ENCODE measurements around the gene TNIP2. TPM values are rescaled to one million over a fixed set of nuclear protein-coding genes. Genes with fewer than 3 reads are reported as not detected.

Gene TNIP2
- total and polyA plus RNA-seq, 2 of the 8 experiments (the other 6 are each of a cell fraction or from before 2014, with no cell fraction given) = 23.7 to 37.7 TPM

- Histone ChIP-seq H3K23me2 (ENCODE audit: low read depth, low read length) (no peaks in the 10 kb centered on the region; the same call in 1 of the 2 replicates), H3K56ac (replicated peaks; ENCODE audit: insufficient read length, low read depth, low read length) (no peak overlapping the region), H3K4me2 (ENCODE audit: insufficient read depth in 1 of 2, low read depth in 2 of 2, low read length in 2 of 2) (no peak overlapping the region), H2BK5ac (ENCODE audit: low read depth, low read length) (no peak overlapping the region), H4K5ac (ENCODE audit: insufficient read length, low read depth, low read length) (no peak overlapping the region), H2AFZ (ENCODE audit: low read length) (no peak overlapping the region), H3K23ac (ENCODE audit: insufficient read length) (no peak overlapping the region), H2BK120ac (replicated peaks; ENCODE audit: low read depth, low read length) (no peak overlapping the region), H3K14ac (ENCODE audit: insufficient read length) (no peak overlapping the region), H2BK12ac (ENCODE audit: low read depth, low read length) (peak overlapping the region; percentile 87; the same call in 1 of the 2 replicates), H3K79me1 (ENCODE audit: low read depth, low read length) (no peaks in the 10 kb centered on the region), H3K36me3 (ENCODE audit: control insufficient read depth in 2 of 4, insufficient read depth in 4 of 4, low read length in 3 of 4) (no peaks in the 10 kb centered on the region), H4K91ac (replicated peaks; ENCODE audit: insufficient read length, low read length) (peak overlapping the region; percentile 65), H3K9me3 (ENCODE audit: insufficient read depth in 2 of 2, low read depth in 1 of 2, low read length in 1 of 2) (no peaks in the 10 kb centered on the region), H2BK15ac (ENCODE audit: low read length) (peak overlapping the region; percentile 92; the same call in 1 of the 2 replicates), H3K18ac (ENCODE audit: extremely low read depth, low read length) (peak overlapping the region; percentile 32; the same call in 1 of the 2 replicates), H3K27ac (ENCODE audit: low read depth, low read length) (no peak overlapping the region), H4K8ac (ENCODE audit: extremely low read depth, insufficient read depth, low read length) (no peak overlapping the region), H2BK20ac (ENCODE audit: low read length) (peak overlapping the region; percentile 95; the same call in 1 of the 2 replicates), H3K4me3 (ENCODE audit: extremely low read depth in 1 of 4, insufficient read depth in 2 of 4, low read depth in 3 of 4, low read length in 4 of 4) (no peak overlapping the region), H2AK5ac (ENCODE audit: low read depth, low read length) (no peak overlapping the region), H3K79me2 (ENCODE audit: control insufficient read depth in 1 of 2, insufficient read depth in 2 of 2, low read length in 2 of 2) (no peaks in the 10 kb centered on the region), H3K27me3 (replicated peaks in 1 of 4; ENCODE audit: control insufficient read depth in 3 of 4, extremely low read depth in 1 of 4, insufficient read depth in 3 of 4, low read length in 3 of 4) (0 out of 7 replicates have a peak, but pooled peaks cover 0 to 2% (median under 1%) of the 10 kb centered on the region in 4 experiments), H3K9ac (replicated peaks in 1 of 4; ENCODE audit: extremely low read depth in 1 of 4, low read depth in 3 of 4, low read length in 3 of 4) (no peak overlapping the region), H4K20me1 (replicated peaks in 1 of 2; ENCODE audit: control insufficient read depth in 1 of 2, insufficient read depth in 2 of 2, low read length in 2 of 2) (no peaks in the 10 kb centered on the region), H3K4ac (replicated peaks; ENCODE audit: insufficient read length, low read depth, low read length) (no peak overlapping the region), H3K4me1 (replicated peaks in 1 of 4; ENCODE audit: control insufficient read depth in 3 of 4, insufficient read depth in 4 of 4, low read length in 3 of 4) (peaks cover 0 to 7% (median 6%) of the 10 kb centered on the region in 4 experiments; a peak in 6 of 7 replicates)
- WGBS, 2 experiments (ENCODE audit: extremely low coverage in 1 of 2, insufficient coverage in 1 of 2, insufficient read length in 1 of 2, insufficient replicate concordance in 2 of 2, low coverage in 1 of 2, low lambda C conversion rate in 2 of 2, missing lambda C conversion rate in 1 of 2) = 93% methylated on average over 9 of the region's 9 CpGs; no CpG with 5 or more reads in 1 of the 2 experiments
- CTCF ChIA-PET (ENCODE audit: partially characterized antibody) = interaction anchor here (0.6 to 2.5 kb wide), 4 partner anchors 16 to 463 kb away, joined by 3 to 6 read pairs (median 4); no protein-coding TSS in a partner anchor
- FAIRE-seq (no peak), DNase-seq (ENCODE audit: low read depth in 1 of 2, low spot score in 2 of 2) (no peak)
- POLR2A ChIA-PET (ENCODE audit: partially characterized antibody) = interaction anchor here (1.0 to 2.9 kb wide), 5 partner anchors 10 to 168 kb away, joined by 3 to 16 read pairs (median 4); no protein-coding TSS in a partner anchor
- TF ChIP-seq NANOG (IDR thresholded peaks at IDR 0.05; ENCODE audit: insufficient read depth, low read depth, low read length, poor library complexity, severe bottlenecking) = no peak
- TF ChIP-seq CHD2 (IDR thresholded peaks at IDR 0.05; ENCODE audit: low read length) = no peak
- TF ChIP-seq NRF1 (IDR thresholded peaks at IDR 0.05; ENCODE audit: low read depth, low read length) = no peak
- TF ChIP-seq SP1 (IDR thresholded peaks at IDR 0.05; ENCODE audit: low read depth, low read length) = no peak
- no peak for TF ChIP-seq KDM4A (IDR thresholded peaks at IDR 0.05; ENCODE audit: low read depth, low read length, severe bottlenecking)
- TF ChIP-seq, protein P1, sequence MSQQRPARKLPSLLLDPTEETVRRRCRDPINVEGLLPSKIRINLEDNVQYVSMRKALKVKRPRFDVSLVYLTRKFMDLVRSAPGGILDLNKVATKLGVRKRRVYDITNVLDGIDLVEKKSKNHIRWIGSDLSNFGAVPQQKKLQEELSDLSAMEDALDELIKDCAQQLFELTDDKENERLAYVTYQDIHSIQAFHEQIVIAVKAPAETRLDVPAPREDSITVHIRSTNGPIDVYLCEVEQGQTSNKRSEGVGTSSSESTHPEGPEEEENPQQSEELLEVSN (IDR thresholded peaks at IDR 0.05) = no peak
- no peak for TF ChIP-seq TAF1 (IDR thresholded peaks at IDR 0.05; ENCODE audit: low read depth, low read length)
- TF ChIP-seq ATF2 (IDR thresholded peaks at IDR 0.05; ENCODE audit: low read length) = no peak
Measured at GRCh38 chr4:2768124-2768523, 12.0 kb upstream of the TNIP2 start.
